ENCODE data around the gene KIAA1191.

Gene KIAA1191

GRCh38 chr5:176388444-176389134 lies 27.0 kb upstream of the KIAA1191 start, which contains the start of the genes HIGD2A and NOP16:
HIGD2A (plus strand) TSS chr5:176388751; CDS start chr5:176388820, 69 bp downstream.
NOP16 (minus strand) TSS chr5:176388598; CDS start chr5:176388539, 59 bp downstream.
- peak; percentile 92 for DNase-seq

GRCh38 chr5:176388003-176388443 lies 26.5 kb upstream of the KIAA1191 start:
- no peak for DNase-seq

- DNase-seq = no peak
These were observed 25.9 kb upstream of the KIAA1191 start for GRCh38 chr5:176387384-176387925.

DNA sequence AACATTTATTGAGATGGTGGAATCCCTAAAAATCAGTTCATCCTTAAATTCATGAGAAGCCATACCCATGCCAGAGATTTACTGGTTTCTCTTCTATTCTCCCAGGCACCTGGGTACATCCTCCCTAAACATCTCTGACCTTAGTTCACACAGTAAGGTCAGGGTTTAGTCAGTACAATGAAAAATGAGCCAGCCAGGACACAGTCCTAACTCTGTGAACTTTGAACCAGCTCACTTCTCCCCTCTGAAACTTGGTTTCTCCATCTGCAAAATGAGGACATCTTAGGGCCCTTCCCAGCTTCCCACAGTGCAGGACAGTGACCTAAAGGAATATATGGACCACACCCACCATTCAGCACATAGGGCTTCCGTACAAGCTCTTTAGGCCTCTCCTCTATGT lies 24.9 kb upstream of the KIAA1191 start:
- no peak for DNase-seq

GRCh38 chr5:176384991-176385390 lies 23.4 kb upstream of the KIAA1191 start:
- no peak for DNase-seq

- DNase-seq = no peak
These were observed 22.9 kb upstream of the KIAA1191 start for GRCh38 chr5:176384366-176384930.

DNA sequence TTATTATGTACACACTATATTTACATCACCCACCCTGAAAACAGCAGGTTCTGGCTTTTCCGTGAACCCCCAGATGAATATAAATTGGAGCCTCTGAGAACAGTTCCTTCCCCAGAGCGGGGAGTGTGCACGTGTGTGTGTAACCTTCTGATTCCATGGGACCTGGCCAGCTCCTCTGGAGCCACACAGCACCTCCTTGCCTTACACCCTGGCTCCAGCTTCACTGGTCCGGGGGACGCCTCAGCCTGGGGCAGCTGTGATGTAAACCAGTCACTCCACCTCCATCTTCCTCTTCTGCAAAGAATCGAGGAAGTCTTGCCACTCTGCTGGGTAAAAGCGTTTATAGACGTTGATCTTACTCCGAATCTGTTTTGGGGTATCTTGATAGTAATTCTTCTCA lies 22.4 kb upstream of the KIAA1191 start:
- no peak for DNase-seq

- DNase-seq = no peak
These were observed 21.8 kb upstream of the KIAA1191 start for GRCh38 chr5:176383248-176383905.

DNA sequence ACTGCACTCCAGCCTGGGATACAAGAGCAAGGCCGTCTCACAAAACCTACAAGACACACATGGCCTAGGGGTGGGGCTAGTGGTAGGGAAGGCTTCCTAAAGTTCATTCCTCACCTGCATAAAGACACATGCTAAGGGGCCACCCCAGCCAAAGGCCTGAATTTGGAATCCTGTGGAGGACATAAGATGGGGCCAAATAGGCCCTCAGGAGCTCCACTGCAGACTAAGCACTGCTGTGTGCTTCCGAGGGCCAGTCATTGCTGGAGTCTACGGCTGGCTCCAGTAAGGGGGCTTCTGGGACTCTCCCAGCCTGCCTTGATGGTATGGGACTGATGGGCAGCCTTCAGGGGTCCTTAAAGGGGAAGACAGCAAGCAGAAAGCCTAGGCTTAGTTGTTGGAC lies 21.2 kb upstream of the KIAA1191 start:
- no peak for DNase-seq

DNA sequence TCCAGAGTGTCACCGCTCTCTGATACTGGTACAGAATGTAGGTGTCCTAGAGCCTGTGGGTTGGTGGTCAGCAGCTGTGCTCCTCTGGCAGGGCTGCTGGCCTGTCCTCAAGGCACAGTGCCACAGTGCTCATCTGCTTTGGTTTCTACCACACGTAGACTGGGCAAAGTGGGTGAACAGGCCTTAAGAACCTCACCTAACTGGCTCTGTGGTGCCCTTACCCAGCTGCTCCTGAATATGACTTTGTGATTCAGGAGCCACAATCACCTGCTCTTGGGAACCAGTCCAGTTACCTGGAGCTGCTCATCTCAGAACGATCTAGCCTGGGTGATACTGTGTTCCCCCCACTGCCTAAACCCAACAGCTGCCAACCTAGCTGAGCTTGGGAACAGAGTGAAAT lies 20.4 kb upstream of the KIAA1191 start:
- no peak for DNase-seq

DNA sequence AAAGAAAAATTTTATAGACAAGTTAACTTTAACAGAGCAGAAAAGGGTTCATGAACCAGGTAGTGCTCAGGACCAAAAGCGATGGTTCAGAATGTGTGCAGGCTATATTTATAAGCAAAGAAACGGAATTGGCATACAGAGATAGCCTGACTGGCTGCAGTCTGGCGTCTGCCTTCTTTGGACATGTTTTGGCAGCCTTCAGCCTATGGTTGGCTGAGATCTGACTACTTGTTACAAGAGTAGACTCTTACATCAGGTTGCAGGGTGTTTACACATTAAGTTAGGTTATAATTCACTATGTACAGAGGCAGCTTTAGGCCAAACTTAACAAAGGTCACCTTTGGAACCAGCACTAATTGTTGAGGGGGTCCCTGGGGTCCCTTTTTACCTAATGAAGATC lies 19.9 kb upstream of the KIAA1191 start:
- DNase-seq = no peak

GRCh38 chr5:176379881-176380280 lies 18.3 kb upstream of the KIAA1191 start:
- no peak for DNase-seq

DNA sequence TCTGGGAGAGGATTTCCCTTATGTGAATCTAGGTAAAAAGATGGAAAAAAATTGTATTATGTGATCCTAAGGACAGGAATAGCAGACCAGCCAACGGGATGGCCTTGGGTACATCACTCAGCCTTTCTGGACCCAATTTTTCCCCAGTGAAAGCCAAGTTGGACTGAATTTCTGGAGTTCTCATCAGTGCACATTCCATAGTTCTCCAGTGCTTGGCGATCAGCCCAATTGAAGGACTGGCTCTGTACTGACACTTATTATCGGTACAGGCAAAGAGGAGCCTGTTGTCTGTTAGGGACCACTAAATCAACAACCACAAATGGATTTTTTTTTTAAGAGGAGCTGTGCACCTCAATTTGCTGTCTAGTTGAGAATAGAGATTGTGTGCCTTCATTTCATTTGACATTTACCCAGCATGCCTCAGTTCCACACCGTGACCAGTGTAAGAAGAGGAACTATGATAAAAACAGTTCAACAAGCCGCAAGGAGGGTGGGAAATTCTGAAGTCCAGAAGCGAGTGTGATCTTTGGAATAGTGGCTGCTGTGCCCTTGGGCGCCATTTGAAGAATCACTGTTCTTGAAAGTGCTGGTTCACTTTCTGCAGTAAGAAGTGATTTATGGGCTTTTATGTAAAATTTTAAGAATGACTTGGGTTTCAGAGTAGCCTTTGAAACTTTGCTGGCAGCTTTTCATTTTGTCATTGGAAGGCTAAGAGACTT lies 11.7 kb upstream of the KIAA1191 start:
- no peak for DNase-seq

DNA sequence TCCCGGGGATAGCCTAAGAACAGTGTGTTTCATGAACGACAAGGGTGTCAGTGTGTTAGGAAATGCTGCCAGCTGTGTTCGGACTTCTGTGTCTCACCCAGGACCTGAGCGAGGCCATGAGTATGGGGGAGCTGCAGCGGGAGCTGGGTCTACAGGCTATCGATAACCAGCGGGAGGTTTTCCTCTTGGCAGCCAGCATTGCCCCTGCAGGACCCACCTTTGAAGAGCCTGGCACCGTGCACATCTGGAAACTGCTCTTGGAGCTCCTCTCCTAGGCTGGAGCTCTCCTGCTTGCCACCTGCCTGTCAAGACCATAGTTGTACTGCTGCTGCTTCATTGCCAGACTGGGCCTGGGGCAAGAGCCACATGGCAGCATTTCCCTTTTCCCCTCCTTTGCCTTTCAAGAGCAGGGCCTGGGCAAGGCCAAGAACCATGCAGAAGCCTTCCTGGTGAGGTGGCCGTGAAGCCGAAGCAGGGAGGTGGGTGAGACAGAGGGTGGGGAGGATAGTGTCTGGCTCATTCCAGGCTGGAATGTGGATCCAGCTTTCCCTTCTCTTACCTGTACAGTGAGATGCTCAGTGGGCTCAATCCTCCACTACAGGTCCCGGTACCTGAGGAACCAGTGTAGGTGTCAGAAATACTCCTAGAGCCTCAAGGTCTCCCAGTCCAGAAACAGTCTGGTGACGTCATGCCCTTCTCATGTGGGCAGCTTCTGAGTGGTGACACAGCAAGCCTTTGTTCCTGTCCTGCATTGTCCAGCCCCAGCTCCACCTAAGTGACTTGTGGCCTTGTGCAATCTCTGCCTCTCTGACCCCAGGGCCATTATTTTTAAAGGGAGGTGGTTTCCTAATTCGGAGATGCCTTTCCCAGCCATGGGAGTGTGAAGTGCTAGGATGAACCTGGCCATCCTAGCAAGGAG lies 10.3 kb upstream of the KIAA1191 start:
- DNase-seq = no peak

DNA sequence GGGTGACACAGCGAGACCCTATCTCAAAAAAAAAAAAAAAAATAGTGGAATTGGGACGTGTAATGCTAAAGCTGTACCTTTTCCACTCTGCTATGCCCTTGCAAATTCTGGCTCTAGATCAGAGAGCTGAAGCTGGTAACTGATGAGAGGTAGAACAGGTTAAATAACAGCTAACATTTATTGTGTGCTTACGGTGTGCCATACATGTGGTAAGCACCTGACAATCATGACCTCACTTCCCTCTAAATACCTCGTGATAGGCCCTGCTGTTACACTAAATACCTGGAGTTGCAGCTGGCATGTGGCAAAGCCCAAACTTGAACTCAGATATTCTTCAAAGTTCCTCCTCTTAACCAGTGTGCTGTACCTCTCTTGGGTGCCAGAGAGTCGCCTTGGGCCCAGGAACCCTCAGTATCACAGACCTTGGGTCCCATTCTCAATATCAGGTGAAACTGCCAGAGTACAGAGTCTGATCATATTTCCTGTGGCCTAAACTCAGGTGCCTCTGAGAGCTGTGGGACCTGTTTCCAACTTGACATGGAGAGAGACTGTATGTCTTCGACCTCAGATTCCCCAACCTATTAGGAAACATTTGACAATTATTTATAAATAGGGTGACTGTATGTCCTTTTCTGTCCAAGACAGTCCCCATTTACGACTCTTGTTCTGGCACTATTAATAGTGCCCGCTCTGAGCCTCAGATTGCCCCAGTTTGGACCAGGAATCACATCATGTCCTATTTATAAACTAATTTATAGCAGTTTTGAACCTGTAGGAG lies 8.6 kb upstream of the KIAA1191 start:
- DNase-seq = no peak

- no peak for DNase-seq
These were observed 7.2 kb upstream of the KIAA1191 start for GRCh38 chr5:176368726-176369125.

- no peak for DNase-seq
These were observed 4.8 kb upstream of the KIAA1191 start for GRCh38 chr5:176366232-176366894.

DNA sequence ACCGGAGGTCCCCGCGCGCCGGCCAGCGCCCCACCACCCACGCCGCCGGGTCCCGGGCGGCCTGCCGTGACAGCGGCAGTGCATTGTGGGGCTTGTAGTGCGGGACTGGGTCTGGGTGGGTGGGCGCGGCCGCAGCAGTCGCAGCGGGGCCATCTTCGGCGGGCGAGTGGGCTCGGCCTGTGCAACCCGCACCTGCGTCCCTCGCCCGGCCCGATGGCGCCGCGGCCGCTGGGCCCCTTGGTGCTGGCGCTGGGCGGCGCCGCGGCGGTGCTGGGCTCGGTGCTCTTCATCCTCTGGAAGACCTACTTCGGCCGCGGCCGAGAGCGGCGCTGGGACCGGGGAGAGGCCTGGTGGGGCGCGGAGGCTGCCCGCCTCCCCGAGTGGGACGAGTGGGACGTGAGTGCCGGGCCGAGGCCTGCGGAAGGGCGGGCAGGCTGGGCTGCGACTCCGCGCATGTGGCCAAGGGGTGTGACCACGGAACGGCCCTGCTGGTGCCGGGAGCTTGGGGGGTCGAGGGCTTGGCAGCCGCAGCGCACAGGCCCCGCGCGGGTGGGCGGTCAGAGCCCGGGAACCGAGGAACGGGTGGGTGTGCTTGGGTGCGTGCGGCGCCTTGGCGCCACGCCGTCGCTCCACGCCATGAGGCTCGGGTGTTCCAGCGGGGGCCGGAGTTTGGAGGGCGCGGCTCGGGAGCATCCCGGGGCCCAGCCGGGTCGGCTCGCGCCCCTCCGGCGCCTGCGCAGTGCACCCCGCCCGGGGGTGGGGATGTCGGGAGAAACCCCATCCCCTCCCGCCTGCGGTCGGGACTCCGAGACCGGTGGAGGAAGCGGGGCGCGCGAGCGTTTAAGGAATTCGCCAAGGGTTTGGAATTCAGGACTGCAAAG lies 4.0 kb upstream of the KIAA1191 start, which contains the start of gene ARL10:
Gene ARL10, plus strand, starts transcription at position 137 of the 881 bp plus-strand sequence. Its CDS starts 77 bp downstream, at position 214.
- DNase-seq = peak; percentile 19

- DNase-seq = no peak
These were observed 3.3 kb upstream of the KIAA1191 start for GRCh38 chr5:176364765-176365350.
